K562 (cell line): ENCODE results near the gene TAS2R19. TPM values are rescaled to one million over a fixed set of nuclear protein-coding genes. Genes with fewer than 3 reads are reported as not detected.
A peak's percentile ranks its signal among the peaks of the same experiment; 100 is the strongest.

ENCODE experiments used
- ATAC-seq: fragments of 200-7000 bp; cut with Tn5 transposase; 3 replicates; pipeline ENCODE4 v1.9.1; 2020; ENCODE audit warnings: moderate library complexity
- Bru-seq: library from RNA; stranded (reverse); fragments of 400-500 nt; gene quantifications from one replicate; lab custom pipeline; 2021; lab: Mats Ljungman, UMichigan
- BruChase-seq, 2 experiments: library from RNA; stranded (reverse); fragments of 400-500 nt; gene quantifications; one replicate each; lab custom pipeline; 2021; lab: Mats Ljungman, UMichigan
- BruUV-seq: library from RNA; stranded (reverse); fragments of 400-500 nt; replicated peaks from 2 replicates; lab custom pipeline; 2021; lab: Mats Ljungman, UMichigan
- CTCF ChIA-PET: fragments of 300-600 bp; formaldehyde crosslinking; extraction: SDS; loops from one replicate; lab custom pipeline; 2021; ENCODE audit warnings: low intra/inter-chr PET ratio; lab: Yijun Ruan, JAX
- POLR2A ChIA-PET: fragments of 300-600, 350-650 bp; sonication (Branson Sonifier 250); formaldehyde crosslinking; extraction: SDS; loops from one replicate; lab custom pipeline; 2021; ENCODE audit warnings: antibody characterized with exemption, inconsistent platforms; lab: Yijun Ruan, JAX
- DNase-seq, 4 experiments: peaks; one replicate each; pipeline versions ENCODE4 v3.0.0 to v3.0.0-alpha.2; 2011 to 2018; ENCODE audit warnings: low spot score in 3 of 4, mixed read lengths in 3 of 4; ENCODE audit errors: extremely low read depth in 1 of 4
- FAIRE-seq: peaks from 2 replicates; lab custom pipeline; 2011; peaks lifted over from hg19 to GRCh38; lab: Jason Lieb, UNC
- H2AFZ ChIP-seq: 2 replicates; pipeline ENCODE4 v1.6.0; 2011; ENCODE audit warnings: low read depth, low read length, control low read depth, inconsistent platforms
- H3K27ac ChIP-seq: fragments of 200-600 bp; 3 replicates; pipeline ENCODE4 v1.8.0; 2011; ENCODE audit warnings: low read depth, mild to moderate bottlenecking, control low read depth, inconsistent platforms, low read length, moderate library complexity, mixed read lengths; ENCODE audit errors: extremely low read depth
- H3K27me3 ChIP-seq, 2 experiments: fragments of 300-600 bp in 1 of 2; 2 replicates in 1 of 2; 3 replicates in 1 of 2; pipeline versions ENCODE4 v1.6.0 to v1.8.0; 2011; ENCODE audit warnings: inconsistent platforms in 2 of 2, low read length in 2 of 2, mild to moderate bottlenecking in 1 of 2, mixed read lengths in 1 of 2, moderate library complexity in 1 of 2; ENCODE audit not compliant: control insufficient read depth in 2 of 2, insufficient read depth in 2 of 2
- H3K36me3 ChIP-seq: fragments of 300-600 bp; 3 replicates; pipeline ENCODE4 v1.8.0; 2011; ENCODE audit warnings: mild to moderate bottlenecking, low read length, inconsistent platforms; ENCODE audit not compliant: control insufficient read depth, insufficient read depth
- H3K4me1 ChIP-seq, 2 experiments: fragments of 200-600 bp in 1 of 2; replicated peaks in 1 of 2; 2 replicates in 1 of 2; 3 replicates in 1 of 2; pipeline versions ENCODE4 v1.5.1 to v1.8.0; 2011; ENCODE audit warnings: inconsistent platforms in 2 of 2, low read length in 2 of 2, mild to moderate bottlenecking in 1 of 2, mixed read lengths in 1 of 2, moderate library complexity in 1 of 2; ENCODE audit not compliant: control insufficient read depth in 2 of 2, insufficient read depth in 2 of 2
- H3K4me2 ChIP-seq: 2 replicates; pipeline ENCODE4 v1.6.1; 2011; ENCODE audit warnings: low read length, control low read depth, inconsistent platforms, mixed read lengths; ENCODE audit not compliant: insufficient read depth
- H3K4me3 ChIP-seq: fragments of 200-600 bp; sonication (generic), shearing (Covaris generic); 2 replicates; pipeline ENCODE4 v1.5.1; 2016; ENCODE audit warnings: control low read depth, inconsistent platforms
- H3K79me2 ChIP-seq: fragments of 200-600 bp; 3 replicates; pipeline ENCODE4 v1.8.0; 2011; ENCODE audit warnings: low read length, inconsistent platforms; ENCODE audit not compliant: control insufficient read depth, insufficient read depth
- H3K9ac ChIP-seq, 2 experiments: 2 replicates each; pipeline versions ENCODE4 v1.6.0 to v1.6.1; 2011; ENCODE audit warnings: low read depth in 2 of 2, low read length in 2 of 2, control low read depth in 1 of 2, inconsistent platforms in 1 of 2, mild to moderate bottlenecking in 1 of 2, mixed read lengths in 1 of 2; ENCODE audit not compliant: insufficient read depth in 1 of 2
- H3K9me1 ChIP-seq: one replicate; pipeline ENCODE4 v1.6.0; 2011; ENCODE audit warnings: inconsistent platforms, mild to moderate bottlenecking, low read length, moderate library complexity; ENCODE audit not compliant: control insufficient read depth, insufficient read depth
- H3K9me3 ChIP-seq: replicated peaks from 2 replicates; pipeline ENCODE4 v1.5.1; 2011; ENCODE audit warnings: low read depth, low read length, inconsistent platforms; ENCODE audit not compliant: control insufficient read depth, insufficient read depth
- H4K20me1 ChIP-seq: replicated peaks from 2 replicates; pipeline ENCODE4 v1.6.1; 2011; ENCODE audit warnings: low read length, inconsistent platforms, mixed read lengths; ENCODE audit not compliant: control insufficient read depth, insufficient read depth
- CBX3 ChIP-seq, 2 experiments: IDR thresholded peaks; 1 replicate in 1 of 2; 2 replicates in 1 of 2; pipeline ENCODE4 v1.6.1; 2012; ENCODE audit warnings: inconsistent platforms in 2 of 2, low read length in 2 of 2, borderline replicate concordance in 1 of 2, control low read depth in 1 of 2
- EWSR1 ChIP-seq: fragments of 450-650 bp; IDR thresholded peaks from 2 replicates; pipeline ENCODE4 v1.6.1; 2018; ENCODE audit warnings: borderline replicate concordance, mild to moderate bottlenecking, low read depth, moderate library complexity; ENCODE audit not compliant: partially characterized antibody
- KDM5B ChIP-seq: fragments of 200-600 bp; sonication (generic); IDR thresholded peaks from 2 replicates; pipeline ENCODE4 v1.6.1; 2012; ENCODE audit warnings: low read depth, mild to moderate bottlenecking, moderate library complexity, low read length, control low read depth, inconsistent platforms; ENCODE audit not compliant: insufficient replicate concordance
- MEIS2 ChIP-seq: fragments of 450-650 bp; IDR thresholded peaks from 2 replicates; pipeline ENCODE4 v1.6.1; 2014; ENCODE audit warnings: mild to moderate bottlenecking; ENCODE audit not compliant: partially characterized antibody
- NEUROD1 ChIP-seq: fragments of 150-350 bp; IDR thresholded peaks from 2 replicates; pipeline ENCODE4 v1.6.1; 2014; ENCODE audit warnings: borderline replicate concordance, low read length, low read depth; ENCODE audit not compliant: partially characterized antibody
- PYGO2 ChIP-seq: fragments of 450-650 bp; IDR thresholded peaks from 2 replicates; pipeline ENCODE4 v1.6.1; 2016; ENCODE audit warnings: mild to moderate bottlenecking, missing genetic modification characterization, moderate library complexity, missing compliant biosample characterization
- TFAP4 ChIP-seq: sonication (generic); formaldehyde crosslinking; IDR thresholded peaks from 2 replicates; pipeline ENCODE4 v1.8.0; 2022; ENCODE audit warnings: missing genetic modification reagents, mild to moderate bottlenecking, moderate library complexity, borderline replicate concordance
- ZBTB26 ChIP-seq: fragments of 450-650 bp; formaldehyde crosslinking; IDR thresholded peaks from 2 replicates; pipeline ENCODE4 v1.4.0; 2022; ENCODE audit warnings: missing genetic modification characterization
- WGBS: fragments of 100-300 bp; shearing (Covaris generic); methylation state at CpG from one replicate; pipeline ENCODE4 v1.1.6; 2016; ENCODE audit warnings: low coverage, mixed read lengths; ENCODE audit not compliant: insufficient coverage; ENCODE audit errors: missing lambda C conversion rate; 5-methylcytosine and 5-hydroxymethylcytosine counted together
- in situ Hi-C: fragments of 300-500 bp; cut with MboI; formaldehyde crosslinking; loops from 4 replicates; pipeline ENCODE4 v1.15.0; 2018; ENCODE audit warnings: inconsistent platforms, mixed read lengths
- intact Hi-C: fragments of 100-400 bp; cut with micrococcal nuclease; formaldehyde crosslinking; loops from 2 replicates; pipeline ENCODE4 v1.14.2; 2022
- long read RNA-seq, 3 experiments: library from polyadenylated mRNA in 2 of 3; library from RNA in 1 of 3; unstranded in 2 of 3; stranded (forward) in 1 of 3; transcript quantifications; one replicate each; pipeline ENCODE4 v2.0.0, GENCODE V29; 2019 to 2022
- polyA minus RNA-seq, 3 experiments: library from RNA; depleted of rRNA, polyadenylated mRNA; stranded (reverse); fragments of >200 nt; gene quantifications; 2 replicates each; pipeline ENCODE4 v1.2.3, GENCODE V29; 2011
- polyA plus RNA-seq, 8 experiments: library from polyadenylated mRNA; depleted of rRNA in 4 of 8; stranded (reverse) in 5 of 8; unstranded in 3 of 8; fragments of >200 nt; fragmentation: Nextera tagmentation in 2 of 8; fragmentation: Illumina TruSeq in 1 of 8; extraction: Ambion mirVana in 2 of 8; extraction: Trizol in 1 of 8; gene quantifications; 2 replicates each; pipeline versions ENCODE4 v1.2.1 to v1.2.3, GENCODE V29; 2011 to 2014; ENCODE audit warnings: inconsistent platforms in 1 of 8, missing spikeins in 1 of 8
- total RNA-seq, 7 experiments: library from RNA; depleted of rRNA in 6 of 7; stranded (reverse); fragments of >200 nt in 6 of 7; fragmentation: Illumina TruSeq in 2 of 7; extraction: Trizol in 2 of 7; gene quantifications; 2 replicates each; pipeline versions ENCODE4 v1.2.1 to v1.2.3, GENCODE V29; 2011 to 2021; ENCODE audit warnings: low replicate concordance in 1 of 7
- TF ChIP-seq, protein P1 (sequence below): sonication (generic); formaldehyde crosslinking; IDR thresholded peaks from 2 replicates; pipeline ENCODE4 v1.8.0; 2022; ENCODE audit warnings: mild to moderate bottlenecking, missing genetic modification reagents

TAS2R19 gene, protein sequence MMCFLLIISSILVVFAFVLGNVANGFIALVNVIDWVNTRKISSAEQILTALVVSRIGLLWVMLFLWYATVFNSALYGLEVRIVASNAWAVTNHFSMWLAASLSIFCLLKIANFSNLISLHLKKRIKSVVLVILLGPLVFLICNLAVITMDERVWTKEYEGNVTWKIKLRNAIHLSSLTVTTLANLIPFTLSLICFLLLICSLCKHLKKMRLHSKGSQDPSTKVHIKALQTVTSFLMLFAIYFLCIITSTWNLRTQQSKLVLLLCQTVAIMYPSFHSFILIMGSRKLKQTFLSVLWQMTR
- 10.2 and 49.0 TPM in 2 replicates for total RNA-seq (2011; cell fraction: chromatin; rRNA removed; ENCODE audit: low replicate concordance)
- total RNA-seq (2011; cell fraction: nucleolus; rRNA removed) = 4.8 and 8.4 TPM in 2 replicates
- total RNA-seq (2011; cell fraction: nucleoplasm; rRNA removed) = 20.7 and 29.1 TPM in 2 replicates
- 0.27 and 0.90 TPM in 2 replicates for total RNA-seq (2014; rRNA removed)
- 3.0 and 4.1 TPM in 2 replicates for total RNA-seq (2014; rRNA removed; fragmentation: Illumina TruSeq; extraction: Trizol)
- 2.4 and 2.5 TPM in 2 replicates for total RNA-seq (2015; rRNA removed; fragmentation: Illumina TruSeq; extraction: Trizol)
- 0.86 and 1.2 TPM in 2 replicates for total RNA-seq (2021)
- 0.87 and 1.6 TPM in 2 replicates for polyA plus RNA-seq (2011; rRNA removed)
- polyA plus RNA-seq (2011; cell fraction: cytosol; rRNA removed) = 0.07 and 0.10 TPM in 2 replicates
- polyA plus RNA-seq (2011; cell fraction: nucleus; rRNA removed) = 2.7 and 4.0 TPM in 2 replicates
- 0.08 and 0.26 TPM in 2 replicates for polyA plus RNA-seq (2012)
- 0.13 TPM in 1 of 2 replicates, not detected in the other for polyA plus RNA-seq (2014; fragmentation: Illumina TruSeq; extraction: Trizol)
- not detected for polyA plus RNA-seq (2014; fragmentation: Nextera tagmentation; extraction: Ambion mirVana)
- 0.12 and 0.21 TPM in 2 replicates for polyA plus RNA-seq (2014; rRNA removed)
- 21.5 and 29.3 TPM in 2 replicates for polyA minus RNA-seq (2011; rRNA and poly(A)+ RNA removed)
- not detected in 2 replicates for polyA minus RNA-seq (2011; cell fraction: cytosol; rRNA and poly(A)+ RNA removed)
- polyA minus RNA-seq (2011; cell fraction: nucleus; rRNA and poly(A)+ RNA removed) = 32.2 and 47.8 TPM in 2 replicates
- percentile 83 among the genes with signal in this experiment for Bru-seq, nascent RNA
- BruChase-seq, experiment 1, labeled RNA remaining after a 2-hour chase = percentile 88 among the genes with signal in this experiment
- BruChase-seq, experiment 2, labeled RNA remaining after a 6-hour chase = percentile 86 among the genes with signal in this experiment
- long read RNA-seq, experiment 1 = 0 reads
- long read RNA-seq, experiment 2 = 0 reads
- long read RNA-seq, experiment 3 = 0 reads

DNA sequence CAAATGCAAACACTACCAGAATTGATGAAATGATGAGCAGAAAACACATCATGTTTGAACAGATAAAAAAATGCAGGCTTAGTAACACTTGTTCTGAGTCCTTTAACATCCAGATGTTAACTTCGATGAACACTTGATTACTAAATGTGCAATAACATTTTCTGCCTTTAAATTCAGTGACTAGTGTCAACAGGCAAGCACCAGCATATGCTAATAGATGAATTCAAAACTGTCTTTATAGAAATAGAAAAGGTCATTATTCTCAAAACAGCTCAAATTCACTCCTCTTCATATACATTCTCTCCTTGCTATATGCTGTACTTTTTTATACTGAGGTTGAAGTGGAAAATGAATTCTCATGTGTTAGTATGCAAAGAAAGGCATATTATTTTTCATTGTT lies at the start of gene TAS2R19:
TAS2R19 (minus strand) TSS at position 101 of the 400 bp plus-strand sequence; CDS start at position 52, 49 bp downstream.
- 78% methylated on average over 1 of the region's 1 CpG for WGBS
- FAIRE-seq (no peak), DNase-seq (no peak), ATAC-seq (no peak)
- H3K27me3 ChIP-seq = no peaks in the 10 kb centered on the region
- no peaks in the 10 kb centered on the region for H4K20me1 ChIP-seq
- POLR2A ChIA-PET = interaction anchor here (1.5 kb wide), 1 partner anchor 13 kb away, joined by 3 read pairs; no protein-coding TSS in a partner anchor
- TF ChIP-seq EWSR1 (no peak), TFAP4 (no peak), KDM5B (no peak), CBX3 (IDR thresholded peaks at IDR 0.05; ENCODE audit: borderline replicate concordance in 1 of 2, low read length in 2 of 2) (no peak), ZBTB26 (CRISPR knock-in tag) (no peak), PYGO2 (no peak), NEUROD1 (no peak), MEIS2 (no peak)
- TF ChIP-seq, protein P1, sequence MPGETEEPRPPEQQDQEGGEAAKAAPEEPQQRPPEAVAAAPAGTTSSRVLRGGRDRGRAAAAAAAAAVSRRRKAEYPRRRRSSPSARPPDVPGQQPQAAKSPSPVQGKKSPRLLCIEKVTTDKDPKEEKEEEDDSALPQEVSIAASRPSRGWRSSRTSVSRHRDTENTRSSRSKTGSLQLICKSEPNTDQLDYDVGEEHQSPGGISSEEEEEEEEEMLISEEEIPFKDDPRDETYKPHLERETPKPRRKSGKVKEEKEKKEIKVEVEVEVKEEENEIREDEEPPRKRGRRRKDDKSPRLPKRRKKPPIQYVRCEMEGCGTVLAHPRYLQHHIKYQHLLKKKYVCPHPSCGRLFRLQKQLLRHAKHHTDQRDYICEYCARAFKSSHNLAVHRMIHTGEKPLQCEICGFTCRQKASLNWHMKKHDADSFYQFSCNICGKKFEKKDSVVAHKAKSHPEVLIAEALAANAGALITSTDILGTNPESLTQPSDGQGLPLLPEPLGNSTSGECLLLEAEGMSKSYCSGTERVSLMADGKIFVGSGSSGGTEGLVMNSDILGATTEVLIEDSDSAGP = no peak
- no peak within 1 kb of the TSS for H3K27ac ChIP-seq
- no peaks in the 10 kb centered on the region for H3K9me1 ChIP-seq
- H3K79me2 ChIP-seq = no peaks in the 10 kb centered on the region
- H3K9me3 ChIP-seq = no peaks in the 10 kb centered on the region
- no TSS peak for BruUV-seq
- H3K4me3 ChIP-seq = no peak within 1 kb of the TSS
- in situ Hi-C loops (no loop called here), intact Hi-C loops (no loop called here)
- H3K4me1 ChIP-seq = no peaks in the 10 kb centered on the region
- no peak within 1 kb of the TSS for H3K9ac ChIP-seq
- CTCF ChIA-PET = no interaction called here
- no peaks in the 10 kb centered on the region for H3K36me3 ChIP-seq
- no peak within 1 kb of the TSS for H3K4me2 ChIP-seq
- H2AFZ ChIP-seq = no peak within 1 kb of the TSS
